Nephron (organoid): ENCODE data around the gene ARFIP2.
A peak's percentile ranks its signal among the peaks of the same experiment; 100 is the strongest.
"Not testable (repeated sequence)": the region's sequence is repeated elsewhere in the genome, so short reads cannot be mapped to it uniquely, and the experiment has no call there.

Source experiments
- H3K27ac Mint-ChIP-seq, 3 experiments: 2 replicates each; pipeline ENCODE4 v1.8.0; 2020; ENCODE audit warnings: mixed read lengths in 3 of 3, mild to moderate bottlenecking in 2 of 3, moderate library complexity in 1 of 3
- H3K27me3 Mint-ChIP-seq: 2 replicates; pipeline ENCODE4 v1.8.0; 2021; ENCODE audit warnings: low read depth, mild to moderate bottlenecking, moderate library complexity, mixed read lengths
- H3K36me3 Mint-ChIP-seq: 2 replicates; pipeline ENCODE4 v1.8.0; 2020; ENCODE audit warnings: low read depth, mixed read lengths
- H3K4me1 Mint-ChIP-seq: 2 replicates; pipeline ENCODE4 v1.8.0; 2020; ENCODE audit warnings: mixed read lengths
- H3K4me3 Mint-ChIP-seq, 3 experiments: 2 replicates each; pipeline ENCODE4 v1.8.0; 2020; ENCODE audit warnings: mild to moderate bottlenecking in 3 of 3, mixed read lengths in 3 of 3, moderate library complexity in 2 of 3
- H3K9me3 Mint-ChIP-seq: 2 replicates; pipeline ENCODE4 v1.8.0; 2020; ENCODE audit warnings: mixed read lengths
- TF ChIP-seq, protein P1 (sequence below), 3 experiments: fragments of 200-600 bp; sonication (generic); IDR thresholded peaks; one replicate each; pipeline ENCODE4 v1.5.0; 2021; ENCODE audit warnings: antibody characterized with exemption in 3 of 3; ENCODE audit not compliant: unreplicated experiment in 3 of 3

ARFIP2 gene

DNA sequence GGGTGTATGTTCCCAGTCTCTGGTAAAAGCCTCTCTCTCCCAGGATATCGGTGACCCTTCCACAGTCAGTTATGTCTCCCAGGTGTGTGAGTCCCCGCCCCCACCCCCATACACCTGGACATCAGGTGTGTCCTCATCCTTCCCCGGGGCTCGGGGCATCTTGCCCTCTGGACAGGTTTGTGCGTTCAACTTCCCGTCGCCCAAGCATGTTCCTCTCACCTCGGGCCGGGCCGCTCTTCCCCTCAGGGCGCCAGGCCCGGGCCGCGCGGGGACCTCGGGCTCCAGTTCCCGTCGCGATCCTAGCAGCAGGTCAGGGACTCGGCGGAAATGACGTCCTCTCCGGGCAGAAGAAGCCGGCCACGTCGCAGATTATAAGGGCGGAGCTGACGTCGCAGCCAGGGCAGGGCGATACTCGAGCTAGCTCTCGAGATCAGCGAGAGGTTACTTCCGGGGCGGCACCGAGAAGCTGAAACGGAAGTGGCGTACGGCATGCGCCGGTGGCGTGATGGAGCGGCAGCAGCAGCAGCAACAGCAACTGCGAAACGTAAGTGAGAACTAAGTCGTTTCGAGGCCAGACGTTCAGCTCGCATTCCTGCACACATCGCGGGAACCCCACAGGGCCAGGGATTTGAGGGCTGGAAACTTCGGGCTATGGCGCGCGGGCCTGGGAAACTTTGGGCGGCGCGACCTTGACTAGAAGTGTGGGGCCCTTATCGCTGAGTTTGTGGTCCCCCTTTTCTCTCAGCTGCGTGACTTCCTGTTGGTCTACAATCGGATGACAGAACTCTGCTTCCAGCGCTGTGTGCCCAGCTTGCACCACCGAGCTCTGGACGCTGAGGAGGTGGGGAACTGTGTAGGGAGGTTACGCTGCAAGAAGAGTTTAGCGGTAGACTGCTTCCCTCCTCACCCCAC is at the start of gene ARFIP2, which contains the start of gene TIMM10B:
ARFIP2 (minus strand) TSS at position 320 of the 912 bp plus-strand sequence. CDS start 910 bp downstream, outside the sequence.
TIMM10B (plus strand) TSS at position 490 of the 912 bp plus-strand sequence; CDS start at position 506, 16 bp downstream.
- Mint-ChIP-seq H3K4me1 (peaks cover 38% of the 10 kb centered on the region), H3K9me3 (no peaks in the 10 kb centered on the region), H3K4me3 (peak within 1 kb of the TSS; percentile 98 to 100 (median 98)), H3K27me3 (no peaks in the 10 kb centered on the region), H3K27ac (peak within 1 kb of the TSS; percentile 95 to 99 (median 99)), H3K36me3 (peaks cover 39% of the 10 kb centered on the region)
- TF ChIP-seq, protein P1, sequence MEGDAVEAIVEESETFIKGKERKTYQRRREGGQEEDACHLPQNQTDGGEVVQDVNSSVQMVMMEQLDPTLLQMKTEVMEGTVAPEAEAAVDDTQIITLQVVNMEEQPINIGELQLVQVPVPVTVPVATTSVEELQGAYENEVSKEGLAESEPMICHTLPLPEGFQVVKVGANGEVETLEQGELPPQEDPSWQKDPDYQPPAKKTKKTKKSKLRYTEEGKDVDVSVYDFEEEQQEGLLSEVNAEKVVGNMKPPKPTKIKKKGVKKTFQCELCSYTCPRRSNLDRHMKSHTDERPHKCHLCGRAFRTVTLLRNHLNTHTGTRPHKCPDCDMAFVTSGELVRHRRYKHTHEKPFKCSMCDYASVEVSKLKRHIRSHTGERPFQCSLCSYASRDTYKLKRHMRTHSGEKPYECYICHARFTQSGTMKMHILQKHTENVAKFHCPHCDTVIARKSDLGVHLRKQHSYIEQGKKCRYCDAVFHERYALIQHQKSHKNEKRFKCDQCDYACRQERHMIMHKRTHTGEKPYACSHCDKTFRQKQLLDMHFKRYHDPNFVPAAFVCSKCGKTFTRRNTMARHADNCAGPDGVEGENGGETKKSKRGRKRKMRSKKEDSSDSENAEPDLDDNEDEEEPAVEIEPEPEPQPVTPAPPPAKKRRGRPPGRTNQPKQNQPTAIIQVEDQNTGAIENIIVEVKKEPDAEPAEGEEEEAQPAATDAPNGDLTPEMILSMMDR (IDR thresholded peaks at IDR 0.05; ENCODE audit: unreplicated experiment in 3 of 3) = no peak

GRCh38 chr11:6530848-6531247 is 49.7 kb upstream of the ARFIP2 start:
- no peaks in the 10 kb centered on the region for H3K4me1 Mint-ChIP-seq
- H3K36me3 Mint-ChIP-seq = no peaks in the 10 kb centered on the region
- H3K4me3 Mint-ChIP-seq = no peak overlapping the region
- H3K27ac Mint-ChIP-seq = no peak overlapping the region
- TF ChIP-seq, protein P1 (IDR thresholded peaks at IDR 0.05; ENCODE audit: unreplicated experiment in 3 of 3) = no peak
- no peaks in the 10 kb centered on the region for H3K9me3 Mint-ChIP-seq
- no peaks in the 10 kb centered on the region for H3K27me3 Mint-ChIP-seq

- Mint-ChIP-seq H3K27ac (no peak overlapping the region), H3K4me1 (no peaks in the 10 kb centered on the region), H3K27me3 (no peaks in the 10 kb centered on the region), H3K9me3 (no peaks in the 10 kb centered on the region), H3K4me3 (no peak overlapping the region), H3K36me3 (no peaks in the 10 kb centered on the region)
- TF ChIP-seq, protein P1 (IDR thresholded peaks at IDR 0.05; ENCODE audit: unreplicated experiment in 3 of 3) = no peak
Observed at GRCh38 chr11:6529266-6529665, 48.1 kb upstream of the ARFIP2 start.

DNA sequence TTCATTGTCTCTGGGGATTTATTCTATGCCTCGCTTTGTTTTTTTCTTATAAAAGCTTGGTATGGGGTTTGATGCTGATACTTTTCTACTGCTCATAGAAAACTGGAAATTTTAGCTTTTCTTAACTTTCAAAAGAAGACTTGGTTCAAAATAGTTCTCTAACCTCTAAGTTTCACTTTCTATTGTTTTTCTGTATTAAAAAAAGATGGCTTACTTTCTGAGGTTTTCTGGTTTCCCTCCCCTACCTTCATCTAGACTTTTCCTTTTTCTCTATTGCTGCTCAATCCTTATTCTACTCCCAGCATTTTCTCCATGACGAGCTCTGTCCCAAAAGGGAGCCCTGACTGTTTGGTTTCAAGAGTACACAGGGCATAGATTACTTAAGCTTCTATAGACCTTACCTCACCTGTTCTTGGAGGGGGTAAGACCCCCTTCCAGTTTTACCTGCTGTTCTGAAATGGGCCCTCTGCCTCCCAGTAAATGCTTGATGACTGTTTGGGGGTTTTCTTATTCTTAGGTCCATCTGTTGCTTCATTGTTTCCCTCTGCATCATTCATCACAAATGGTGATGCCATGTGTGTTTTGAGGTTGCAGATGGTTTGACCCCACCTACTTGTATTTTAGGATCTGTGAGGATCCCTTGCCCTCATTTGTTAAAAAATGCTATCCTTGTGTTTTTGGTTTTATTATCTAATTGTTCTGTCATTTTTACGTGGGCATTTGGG is 45.4 kb upstream of the ARFIP2 start:
- Mint-ChIP-seq H3K36me3 (peaks cover under 1% of the 10 kb centered on the region), H3K9me3 (no peaks in the 10 kb centered on the region), H3K27ac (no peak overlapping the region), H3K27me3 (no peaks in the 10 kb centered on the region), H3K4me1 (no peaks in the 10 kb centered on the region), H3K4me3 (no peak overlapping the region)
- TF ChIP-seq, protein P1 (IDR thresholded peaks at IDR 0.05; ENCODE audit: unreplicated experiment in 3 of 3) = no peak

- H3K36me3 Mint-ChIP-seq = peaks cover 24% of the 10 kb centered on the region
- H3K27ac Mint-ChIP-seq = no peak overlapping the region
- H3K27me3 Mint-ChIP-seq = no peaks in the 10 kb centered on the region
- no peak overlapping the region for H3K4me3 Mint-ChIP-seq
- TF ChIP-seq, protein P1 (IDR thresholded peaks at IDR 0.05; ENCODE audit: unreplicated experiment in 3 of 3) = no peak
- H3K4me1 Mint-ChIP-seq = no peaks in the 10 kb centered on the region
- no peaks in the 10 kb centered on the region for H3K9me3 Mint-ChIP-seq
Observed at GRCh38 chr11:6523253-6523652, 42.1 kb upstream of the ARFIP2 start.

DNA sequence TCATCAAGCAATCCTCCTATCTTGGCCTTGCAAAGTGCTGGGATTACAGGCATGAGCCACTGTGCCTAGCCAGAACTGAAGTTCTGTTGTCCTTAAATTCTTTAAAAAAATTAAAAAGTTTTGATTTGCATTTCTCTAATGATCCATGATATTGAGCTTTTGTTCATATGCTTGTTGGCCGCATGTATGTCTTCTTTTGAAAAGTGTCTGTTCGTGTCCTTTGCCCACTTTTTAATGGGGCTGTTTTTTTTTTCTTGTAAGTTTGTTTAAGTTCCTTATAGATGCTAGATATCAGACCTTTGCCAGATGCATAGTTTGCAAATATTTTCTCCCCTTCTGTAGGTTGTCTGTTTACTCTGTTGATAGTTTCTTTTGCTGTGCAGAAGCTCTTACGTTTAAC is 40.8 kb upstream of the ARFIP2 start:
- H3K27ac Mint-ChIP-seq, H3K4me3 Mint-ChIP-seq, H3K4me1 Mint-ChIP-seq, H3K9me3 Mint-ChIP-seq, H3K27me3 Mint-ChIP-seq: not testable (repeated sequence)
- H3K36me3 Mint-ChIP-seq = peaks cover 37% of the 10 kb centered on the region
